Memory B cell (primary cell): ENCODE data around the gene MEAK7.
A peak's percentile ranks its signal among the peaks of the same experiment; 100 is the strongest.
"Not testable (repeated sequence)": the region's sequence is repeated elsewhere in the genome, so short reads cannot be mapped to it uniquely, and the experiment has no call there.

Experiments
- ATAC-seq: fragments of 150-1000 bp; cut with Tn5 transposase; 2 replicates; pipeline ENCODE4 v1.10.0; 2021; ENCODE audit warnings: low read depth, mild to moderate bottlenecking, moderate library complexity
- DNase-seq, 2 donors: peaks; one replicate each; pipeline ENCODE4 v3.0.0; 2022; ENCODE audit warnings: low spot score in 2 of 2
- H3K27ac Mint-ChIP-seq: one replicate; pipeline ENCODE4 v1.8.0; 2022; ENCODE audit warnings: mild to moderate bottlenecking, moderate library complexity, mixed read lengths
- H3K27me3 Mint-ChIP-seq: one replicate; pipeline ENCODE4 v1.8.0; 2022; ENCODE audit warnings: mixed read lengths
- H3K36me3 Mint-ChIP-seq: one replicate; pipeline ENCODE4 v1.8.0; 2022; ENCODE audit warnings: mild to moderate bottlenecking, mixed read lengths
- H3K4me1 Mint-ChIP-seq: one replicate; pipeline ENCODE4 v1.8.0; 2022; ENCODE audit warnings: mixed read lengths
- H3K4me3 Mint-ChIP-seq: one replicate; pipeline ENCODE4 v1.8.0; 2022; ENCODE audit warnings: mild to moderate bottlenecking, moderate library complexity, mixed read lengths
- H3K9me3 Mint-ChIP-seq: one replicate; pipeline ENCODE4 v1.8.0; 2022; ENCODE audit warnings: mixed read lengths

MEAK7 gene

DNA sequence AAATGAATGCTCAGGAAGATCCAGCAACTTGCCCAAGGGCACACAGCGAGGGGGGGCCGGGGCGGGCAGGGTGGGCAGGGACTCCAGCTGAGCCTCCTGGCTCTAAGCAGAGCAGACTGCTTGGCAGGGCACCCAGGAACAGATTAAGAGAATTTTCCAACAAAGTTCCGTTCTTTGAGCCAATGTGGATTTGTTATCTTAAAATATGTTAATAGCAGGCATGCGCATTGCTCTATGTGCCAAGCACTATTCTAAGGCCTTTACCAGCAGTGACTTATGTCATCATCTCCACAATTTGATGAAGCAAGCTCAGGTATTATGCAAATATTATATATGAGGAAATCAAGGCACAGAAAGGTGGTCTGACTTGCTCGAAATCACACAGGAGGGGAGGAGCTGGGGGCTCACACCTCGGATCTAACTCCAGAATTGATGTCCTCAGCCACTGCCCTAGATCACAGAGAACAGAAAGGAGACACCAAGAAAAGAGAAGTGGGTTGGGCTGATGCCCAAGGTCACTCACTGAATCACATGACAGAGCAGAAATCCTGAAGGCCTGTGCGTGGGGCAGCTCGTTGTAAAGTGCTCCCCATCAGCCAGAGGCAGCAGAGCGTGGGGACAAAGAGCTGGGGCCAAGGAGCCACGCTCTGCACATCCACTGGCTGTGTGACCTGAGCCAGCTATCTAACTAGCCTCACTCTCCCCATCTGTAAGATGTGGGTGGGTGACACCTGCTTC is 23.2 kb upstream of the MEAK7 start:
- no peak overlapping the region for H3K4me3 Mint-ChIP-seq
- H3K27ac Mint-ChIP-seq: no peak overlapping the region
- ATAC-seq (no peak), DNase-seq (no peak)
- peaks cover 8% of the 10 kb centered on the region for H3K4me1 Mint-ChIP-seq
- H3K9me3 Mint-ChIP-seq: peaks cover 6% of the 10 kb centered on the region
- no peaks in the 10 kb centered on the region for H3K27me3 Mint-ChIP-seq
- H3K36me3 Mint-ChIP-seq: peaks cover 5% of the 10 kb centered on the region

DNA sequence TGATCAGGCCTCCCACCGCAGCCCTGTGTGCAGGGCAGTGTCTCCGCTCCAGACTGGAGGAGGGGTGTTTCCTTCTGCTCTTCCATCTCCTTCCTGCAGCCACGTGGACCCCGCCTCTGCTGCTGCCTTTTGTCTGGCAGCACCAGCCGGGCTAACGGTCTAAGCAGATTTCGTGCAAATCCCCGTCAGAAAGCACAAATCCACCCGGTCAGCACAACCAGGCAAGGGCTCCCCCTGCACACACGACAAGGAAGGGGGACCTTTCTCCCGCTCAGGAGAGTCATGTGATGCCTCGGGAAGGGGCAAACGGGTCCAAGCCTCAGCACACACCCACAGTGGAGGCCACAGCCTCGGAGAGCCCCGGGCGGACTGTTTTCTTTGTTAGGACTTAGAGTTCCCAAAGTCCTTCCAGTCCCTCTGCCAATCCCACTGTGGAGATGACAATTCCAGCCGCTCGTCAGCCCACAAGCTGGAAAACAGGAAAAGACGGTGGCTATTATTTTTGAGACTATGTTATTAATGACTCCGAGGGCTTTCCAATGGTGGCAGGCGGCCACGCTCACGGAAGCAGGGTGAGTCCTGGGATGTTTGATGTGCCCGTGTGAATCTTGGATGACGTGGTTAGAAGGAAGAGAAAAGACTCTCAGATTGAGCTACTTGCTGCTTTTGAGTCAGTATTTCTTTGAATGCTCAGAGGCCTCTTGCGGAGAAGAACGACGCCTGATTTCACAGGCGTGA is 22.5 kb upstream of the MEAK7 start:
- H3K4me3 Mint-ChIP-seq: no peak overlapping the region
- H3K9me3 Mint-ChIP-seq: peaks cover 6% of the 10 kb centered on the region
- H3K27ac Mint-ChIP-seq: no peak overlapping the region
- no peaks in the 10 kb centered on the region for H3K27me3 Mint-ChIP-seq
- ATAC-seq (no peak), DNase-seq (no peak)
- H3K36me3 Mint-ChIP-seq: peaks cover 5% of the 10 kb centered on the region
- peaks cover 5% of the 10 kb centered on the region for H3K4me1 Mint-ChIP-seq

DNA sequence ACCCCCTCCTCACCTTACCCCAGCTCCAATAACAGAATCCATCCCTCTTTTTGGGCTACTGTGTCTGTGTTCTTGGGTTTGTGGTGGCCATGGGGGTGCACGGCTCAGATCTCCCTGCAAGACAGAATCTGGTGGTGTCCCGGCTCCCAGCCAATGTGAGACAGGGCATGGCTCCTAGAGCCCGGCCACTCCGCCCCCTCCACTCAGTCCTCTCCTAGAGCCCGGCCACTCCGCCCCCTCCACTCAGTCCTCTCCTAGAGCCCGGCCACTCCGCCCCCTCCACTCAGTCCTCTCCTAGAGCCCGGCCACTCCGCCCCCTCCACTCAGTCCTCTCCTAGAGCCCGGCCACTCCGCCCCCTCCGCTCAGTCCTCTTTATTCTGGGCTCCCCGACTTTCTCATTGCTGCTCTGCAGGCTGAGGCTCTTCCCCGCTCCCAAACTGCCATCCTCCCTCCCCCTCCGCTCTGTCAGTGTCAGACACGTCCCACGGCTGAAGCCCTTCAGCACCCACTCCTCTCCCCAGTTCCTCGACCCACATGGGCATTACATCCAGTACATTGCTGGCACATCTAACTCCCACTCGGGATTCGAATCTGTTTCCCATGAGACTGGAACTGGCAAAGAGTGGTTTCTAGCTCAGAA is 20.6 kb upstream of the MEAK7 start:
- DNase-seq, ATAC-seq, H3K4me3 Mint-ChIP-seq, H3K36me3 Mint-ChIP-seq, H3K9me3 Mint-ChIP-seq, H3K27me3 Mint-ChIP-seq, H3K4me1 Mint-ChIP-seq, H3K27ac Mint-ChIP-seq: not testable (repeated sequence)

DNA sequence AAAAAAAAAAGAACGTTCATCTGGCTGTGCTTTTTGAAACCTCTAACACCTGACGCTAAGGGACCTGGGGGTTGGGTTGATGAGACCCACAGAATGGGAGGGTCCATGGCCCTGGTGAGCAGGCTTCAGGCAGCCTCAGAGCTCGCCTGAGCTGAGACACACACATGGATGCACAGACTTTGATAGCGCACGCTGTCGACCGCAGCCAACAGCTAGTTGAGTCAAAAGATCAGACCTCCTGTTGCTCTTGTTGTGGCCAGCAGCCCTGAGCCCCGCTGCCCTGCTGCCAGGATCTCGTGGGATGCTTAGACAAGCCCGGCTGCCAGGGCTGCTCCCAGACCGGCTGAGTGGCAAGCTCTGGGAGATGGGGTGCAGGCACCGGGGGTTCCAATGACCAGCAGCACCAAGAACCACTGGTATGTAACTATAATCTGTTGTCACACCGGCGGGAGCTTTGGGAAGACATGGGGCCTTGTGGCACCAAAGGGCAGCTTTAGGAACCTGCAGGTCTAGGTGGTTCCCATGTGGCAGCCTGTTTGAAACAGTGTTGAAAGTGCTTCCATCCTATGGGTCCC is 20.0 kb upstream of the MEAK7 start:
- H3K9me3 Mint-ChIP-seq: peaks cover 6% of the 10 kb centered on the region
- H3K4me3 Mint-ChIP-seq: no peak overlapping the region
- peaks cover 2% of the 10 kb centered on the region for H3K4me1 Mint-ChIP-seq
- H3K27ac Mint-ChIP-seq: no peak overlapping the region
- ATAC-seq (no peak), DNase-seq (no peak)
- peaks cover 4% of the 10 kb centered on the region for H3K36me3 Mint-ChIP-seq
- no peaks in the 10 kb centered on the region for H3K27me3 Mint-ChIP-seq

DNA sequence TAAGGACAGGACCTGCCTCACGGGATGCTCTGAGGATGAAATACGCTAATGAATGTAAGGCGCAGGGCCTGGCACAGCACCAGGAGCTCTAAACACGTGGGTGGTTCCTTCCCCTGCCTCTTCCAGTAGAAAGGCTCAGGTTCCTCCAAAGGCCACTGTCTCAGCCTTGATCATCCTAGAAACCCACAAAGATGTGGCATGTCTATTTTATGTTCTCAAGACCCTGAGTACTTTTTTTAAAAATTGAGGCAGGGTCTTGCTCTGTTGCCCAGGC is 17.0 kb upstream of the MEAK7 start:
- peaks cover 2% of the 10 kb centered on the region for H3K9me3 Mint-ChIP-seq
- H3K27ac Mint-ChIP-seq: no peak overlapping the region
- no peaks in the 10 kb centered on the region for H3K27me3 Mint-ChIP-seq
- DNase-seq (no peak), ATAC-seq (no peak)
- H3K4me3 Mint-ChIP-seq: no peak overlapping the region
- no peaks in the 10 kb centered on the region for H3K36me3 Mint-ChIP-seq
- H3K4me1 Mint-ChIP-seq: no peaks in the 10 kb centered on the region

DNA sequence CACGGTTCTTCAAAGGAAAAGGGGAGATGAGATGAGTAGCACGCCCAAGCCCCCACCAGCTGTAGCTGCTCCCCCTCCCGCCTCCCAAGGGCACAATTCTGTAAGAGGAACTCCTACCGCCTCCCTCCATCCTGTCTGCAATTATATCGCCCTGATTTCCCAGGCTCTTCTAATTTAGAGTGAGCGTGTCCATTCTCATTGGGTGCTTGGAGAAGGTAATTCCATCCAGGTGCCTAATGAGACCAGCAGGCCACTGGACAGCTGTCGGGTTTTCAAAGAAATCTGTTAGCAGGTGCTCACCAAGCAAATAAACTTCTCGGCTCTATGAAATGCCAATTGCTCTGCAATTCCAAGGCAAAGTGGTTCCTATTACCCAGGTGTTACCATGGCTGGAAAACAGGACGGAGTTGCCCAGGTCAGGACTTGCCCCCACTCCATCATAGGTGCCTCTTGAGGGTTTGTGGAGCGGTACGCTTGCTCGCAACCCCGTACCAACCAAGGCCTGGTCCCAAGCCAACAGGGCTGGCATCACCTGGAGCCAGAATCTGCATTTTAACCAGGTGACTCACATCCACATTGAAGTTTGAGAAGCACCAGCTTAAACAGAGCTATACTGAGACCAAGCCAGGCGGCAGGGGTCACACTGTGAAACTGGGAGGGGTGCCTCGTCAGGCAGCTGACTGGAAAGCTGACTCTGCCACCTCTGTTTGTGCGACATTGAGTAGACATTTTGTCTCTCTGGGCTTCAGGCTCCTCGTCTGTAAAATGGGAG is 16.5 kb upstream of the MEAK7 start:
- H3K4me3 Mint-ChIP-seq: no peak overlapping the region
- H3K4me1 Mint-ChIP-seq: no peaks in the 10 kb centered on the region
- H3K27me3 Mint-ChIP-seq: no peaks in the 10 kb centered on the region
- H3K36me3 Mint-ChIP-seq: no peaks in the 10 kb centered on the region
- H3K9me3 Mint-ChIP-seq: peaks cover 2% of the 10 kb centered on the region
- ATAC-seq (no peak), DNase-seq (no peak)
- H3K27ac Mint-ChIP-seq: no peak overlapping the region

DNA sequence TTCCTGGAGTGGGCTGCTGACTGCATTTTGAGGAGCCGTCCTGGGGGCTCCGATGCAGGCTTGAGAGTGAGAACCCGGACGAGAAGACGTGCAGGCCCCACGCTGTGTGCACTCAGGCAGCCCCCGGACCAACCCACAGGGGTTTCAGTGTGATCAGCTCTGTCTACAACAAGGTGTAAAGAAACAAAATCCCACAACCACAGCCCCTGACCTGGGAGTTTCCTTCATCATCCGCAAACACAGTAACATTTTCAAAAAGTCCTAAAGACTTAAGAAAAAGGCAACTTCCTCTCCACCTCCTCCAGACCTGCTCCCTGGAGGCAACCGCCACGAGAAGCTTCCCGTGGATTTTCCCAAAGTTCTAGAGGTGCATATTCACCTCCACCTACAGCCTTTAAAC is 15.4 kb upstream of the MEAK7 start:
- H3K9me3 Mint-ChIP-seq: peaks cover 2% of the 10 kb centered on the region
- peaks cover 7% of the 10 kb centered on the region for H3K4me1 Mint-ChIP-seq
- H3K27ac Mint-ChIP-seq: no peak overlapping the region
- no peak overlapping the region for H3K4me3 Mint-ChIP-seq
- no peaks in the 10 kb centered on the region for H3K27me3 Mint-ChIP-seq
- H3K36me3 Mint-ChIP-seq: no peaks in the 10 kb centered on the region
- DNase-seq: no peak
- no peak for ATAC-seq

DNA sequence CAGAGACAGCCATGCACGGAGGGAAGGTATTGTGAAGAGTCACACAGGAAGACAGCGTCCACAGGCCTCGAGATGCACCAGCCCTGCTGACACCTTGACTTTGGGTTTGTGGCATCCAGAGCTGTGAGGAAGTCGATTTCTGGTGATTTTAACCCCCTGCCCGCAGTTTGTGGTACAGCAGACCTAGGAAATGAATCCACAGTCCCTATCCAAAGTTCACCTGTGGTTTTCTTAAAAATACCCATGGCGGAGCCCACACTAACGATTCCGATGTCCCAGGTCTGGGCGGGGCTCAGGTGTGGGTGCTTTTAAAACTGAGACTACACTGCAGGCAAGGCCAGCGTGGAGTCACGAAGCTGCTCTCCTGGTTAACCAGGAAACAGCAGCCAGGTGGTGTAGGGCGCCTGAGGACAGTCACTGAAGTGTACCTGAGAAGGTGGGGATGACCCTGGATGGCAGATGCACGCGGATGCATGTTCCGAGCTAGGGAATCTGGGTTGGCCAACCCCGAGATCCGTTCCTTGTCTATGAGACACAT is 14.4 kb upstream of the MEAK7 start:
- no peak overlapping the region for H3K27ac Mint-ChIP-seq
- H3K4me1 Mint-ChIP-seq: peaks cover 16% of the 10 kb centered on the region
- peaks cover 2% of the 10 kb centered on the region for H3K9me3 Mint-ChIP-seq
- no peaks in the 10 kb centered on the region for H3K36me3 Mint-ChIP-seq
- DNase-seq (no peak), ATAC-seq (no peak)
- no peaks in the 10 kb centered on the region for H3K27me3 Mint-ChIP-seq
- no peak overlapping the region for H3K4me3 Mint-ChIP-seq

DNA sequence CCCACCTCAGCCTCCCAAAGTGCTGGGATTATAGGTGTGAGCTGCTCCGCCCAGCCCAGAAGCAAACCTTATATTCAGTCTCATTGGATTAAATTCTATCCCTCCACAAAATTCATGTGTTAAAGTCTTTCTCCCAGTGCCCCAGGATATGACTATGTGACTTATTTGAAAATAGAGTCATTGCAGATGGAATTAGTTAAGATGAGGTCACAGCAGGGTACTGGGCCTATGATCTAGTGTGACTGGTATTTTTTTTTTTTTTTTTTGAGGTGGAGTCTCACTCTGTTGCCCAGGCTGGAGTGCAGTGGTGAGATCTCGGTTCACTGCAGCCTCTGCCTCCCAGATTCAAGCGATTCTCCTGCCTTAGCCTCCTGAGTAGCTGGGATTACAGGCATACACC is 13.8 kb upstream of the MEAK7 start:
- not testable (repeated sequence) for H3K9me3 Mint-ChIP-seq, DNase-seq, ATAC-seq, H3K27me3 Mint-ChIP-seq, H3K36me3 Mint-ChIP-seq, H3K4me3 Mint-ChIP-seq
- Mint-ChIP-seq H3K4me1 (peaks cover 20% of the 10 kb centered on the region), H3K27ac (peak overlapping the region; percentile 38)

DNA sequence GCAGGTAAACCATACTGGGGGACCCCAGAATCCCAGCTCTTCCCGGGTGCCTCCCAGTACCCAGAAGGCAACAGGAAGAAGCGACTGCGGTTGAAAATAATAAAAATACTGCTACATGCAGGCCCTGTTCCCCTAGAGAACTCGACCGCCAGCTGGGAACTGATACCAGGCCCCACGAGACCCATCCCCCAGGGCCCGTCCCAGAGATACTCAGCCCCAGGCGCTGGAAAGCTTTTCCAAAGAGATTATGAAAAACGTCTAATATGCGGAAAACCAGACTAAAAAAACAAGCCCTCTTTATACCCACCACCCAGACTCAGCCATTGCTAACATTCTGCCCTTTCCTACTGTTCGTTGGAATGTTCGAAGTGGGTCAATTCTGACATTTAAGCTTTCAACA is 12.9 kb upstream of the MEAK7 start:
- no peak overlapping the region for H3K4me3 Mint-ChIP-seq
- ATAC-seq (no peak), DNase-seq (no peak)
- H3K9me3 Mint-ChIP-seq: no peaks in the 10 kb centered on the region
- H3K4me1 Mint-ChIP-seq: peaks cover 21% of the 10 kb centered on the region
- H3K27me3 Mint-ChIP-seq: no peaks in the 10 kb centered on the region
- no peaks in the 10 kb centered on the region for H3K36me3 Mint-ChIP-seq
- H3K27ac Mint-ChIP-seq: no peak overlapping the region

DNA sequence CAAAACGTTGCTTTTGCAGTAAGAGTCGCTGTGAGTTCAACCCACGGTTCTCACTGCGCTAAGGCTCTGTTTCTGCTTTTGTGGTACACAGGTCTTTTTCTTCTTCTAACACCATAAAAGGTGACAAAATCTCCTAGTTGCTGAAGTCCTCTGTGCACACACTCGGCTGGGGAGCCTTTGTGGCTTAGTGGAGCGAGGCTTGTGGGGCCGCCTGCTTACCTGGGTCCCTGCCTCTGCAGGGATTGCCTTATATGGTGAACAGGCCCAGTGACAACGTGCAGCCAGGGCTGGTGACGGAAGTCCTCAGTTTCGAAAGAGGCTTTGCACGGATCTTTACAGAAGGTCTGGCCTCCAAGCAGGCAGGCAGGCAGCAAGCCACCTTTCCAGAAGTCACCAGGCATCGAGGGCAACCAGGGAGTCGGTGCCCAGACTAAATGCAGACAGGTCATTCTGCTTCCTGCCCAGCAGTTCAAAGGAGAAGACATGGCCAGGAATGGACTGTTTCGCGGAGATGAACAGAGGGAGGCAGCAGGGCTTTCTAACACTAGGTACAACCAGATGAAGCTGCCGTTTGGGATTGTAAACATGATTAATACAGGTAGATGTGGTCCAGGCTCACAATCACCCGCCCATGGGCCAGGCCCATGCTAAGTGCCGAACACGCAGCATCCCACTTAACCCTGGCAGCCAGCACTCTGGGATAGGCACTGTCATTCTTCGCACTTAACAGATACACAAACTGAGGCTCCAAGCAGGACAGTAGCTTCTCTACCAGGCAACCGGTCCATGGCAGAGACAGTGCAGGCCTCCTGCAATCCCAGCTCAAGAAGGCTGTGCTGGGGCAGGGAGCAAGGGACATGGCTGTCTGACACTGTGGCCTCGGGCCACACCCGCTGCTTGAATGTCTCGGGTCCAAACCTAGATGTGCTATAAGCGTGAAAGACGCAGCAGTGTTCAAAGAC is 10.7 kb upstream of the MEAK7 start:
- peak overlapping the region; percentile 54 for H3K4me3 Mint-ChIP-seq
- H3K36me3 Mint-ChIP-seq: no peaks in the 10 kb centered on the region
- peak; percentile 96 for ATAC-seq
- H3K4me1 Mint-ChIP-seq: peaks cover 27% of the 10 kb centered on the region
- H3K9me3 Mint-ChIP-seq: no peaks in the 10 kb centered on the region
- no peaks in the 10 kb centered on the region for H3K27me3 Mint-ChIP-seq
- peak overlapping the region; percentile 80 for H3K27ac Mint-ChIP-seq
- peak; percentile 57 to 78 for DNase-seq

DNA sequence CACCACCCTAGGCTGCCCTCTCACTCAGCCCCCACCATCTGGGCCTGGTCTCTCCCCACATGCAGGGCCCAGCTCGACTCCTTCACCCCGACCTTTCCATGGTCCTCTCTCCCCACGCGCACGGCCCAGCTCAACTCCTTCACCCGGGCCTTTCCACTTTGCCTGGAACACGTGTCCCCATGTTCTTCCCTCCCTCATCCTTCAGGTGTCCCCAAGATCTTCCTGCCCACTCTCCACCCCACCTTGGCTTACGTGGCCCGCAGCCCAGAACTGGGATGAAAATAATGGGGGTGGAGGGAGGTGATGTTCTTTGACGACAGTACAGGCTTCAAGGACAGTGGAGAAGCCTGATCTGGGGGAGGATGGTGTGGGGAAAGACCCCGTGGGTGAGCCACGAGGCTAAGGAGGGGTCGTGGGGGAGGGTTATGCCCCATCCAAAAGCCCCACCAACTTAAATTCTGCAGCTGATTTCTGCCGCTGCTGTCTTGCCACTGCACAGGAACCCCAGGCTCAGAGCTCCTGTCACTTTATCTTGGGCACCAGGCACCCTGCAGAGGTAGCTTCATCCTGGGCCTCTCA is 9.9 kb upstream of the MEAK7 start:
- no peak for DNase-seq
- no peaks in the 10 kb centered on the region for H3K27me3 Mint-ChIP-seq
- H3K4me3 Mint-ChIP-seq: peak overlapping the region; percentile 54
- ATAC-seq: no peak
- no peaks in the 10 kb centered on the region for H3K9me3 Mint-ChIP-seq
- peak overlapping the region; percentile 80 for H3K27ac Mint-ChIP-seq
- H3K4me1 Mint-ChIP-seq: peaks cover 27% of the 10 kb centered on the region
- no peaks in the 10 kb centered on the region for H3K36me3 Mint-ChIP-seq
